ENCODE measurements around the gene POU2F2.

DNA sequence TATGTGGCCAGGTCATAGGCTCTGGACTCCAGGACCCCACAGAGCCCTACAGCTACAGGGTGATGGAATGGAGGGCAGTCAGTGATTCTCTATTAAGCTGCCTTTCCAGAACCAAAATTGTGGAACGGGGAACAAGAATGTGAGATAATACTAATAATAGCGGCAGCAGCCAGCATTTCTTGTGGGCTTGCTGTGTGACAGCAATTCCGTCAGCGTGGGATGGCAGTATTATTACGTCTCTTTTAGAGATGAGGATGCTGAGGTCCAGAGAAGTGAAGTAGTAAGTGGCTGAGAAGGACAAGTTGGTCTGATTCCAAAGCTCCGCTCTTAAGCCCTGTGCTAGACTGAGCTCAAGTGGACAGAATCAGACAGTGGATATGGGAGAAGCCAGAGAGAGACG is 86.7 kb downstream of the POU2F2 start:
- no peak for TF ChIP-seq EZH2 (IDR thresholded peaks at IDR 0.05; ENCODE audit: borderline replicate concordance, low read length)
- TF ChIP-seq, protein P1, sequence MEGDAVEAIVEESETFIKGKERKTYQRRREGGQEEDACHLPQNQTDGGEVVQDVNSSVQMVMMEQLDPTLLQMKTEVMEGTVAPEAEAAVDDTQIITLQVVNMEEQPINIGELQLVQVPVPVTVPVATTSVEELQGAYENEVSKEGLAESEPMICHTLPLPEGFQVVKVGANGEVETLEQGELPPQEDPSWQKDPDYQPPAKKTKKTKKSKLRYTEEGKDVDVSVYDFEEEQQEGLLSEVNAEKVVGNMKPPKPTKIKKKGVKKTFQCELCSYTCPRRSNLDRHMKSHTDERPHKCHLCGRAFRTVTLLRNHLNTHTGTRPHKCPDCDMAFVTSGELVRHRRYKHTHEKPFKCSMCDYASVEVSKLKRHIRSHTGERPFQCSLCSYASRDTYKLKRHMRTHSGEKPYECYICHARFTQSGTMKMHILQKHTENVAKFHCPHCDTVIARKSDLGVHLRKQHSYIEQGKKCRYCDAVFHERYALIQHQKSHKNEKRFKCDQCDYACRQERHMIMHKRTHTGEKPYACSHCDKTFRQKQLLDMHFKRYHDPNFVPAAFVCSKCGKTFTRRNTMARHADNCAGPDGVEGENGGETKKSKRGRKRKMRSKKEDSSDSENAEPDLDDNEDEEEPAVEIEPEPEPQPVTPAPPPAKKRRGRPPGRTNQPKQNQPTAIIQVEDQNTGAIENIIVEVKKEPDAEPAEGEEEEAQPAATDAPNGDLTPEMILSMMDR (conservative IDR thresholded peaks at IDR 0.05 in 1 of 2, IDR thresholded peaks at IDR 0.05 in 1 of 2; ENCODE audit: extremely low read depth in 1 of 2, insufficient read depth in 1 of 2, low read depth in 1 of 2, low read length in 2 of 2), result no peak

Measured in mammary epithelial cell (primary cell).